ENCODE data around the gene IL27RA.

IL27RA gene

DNA sequence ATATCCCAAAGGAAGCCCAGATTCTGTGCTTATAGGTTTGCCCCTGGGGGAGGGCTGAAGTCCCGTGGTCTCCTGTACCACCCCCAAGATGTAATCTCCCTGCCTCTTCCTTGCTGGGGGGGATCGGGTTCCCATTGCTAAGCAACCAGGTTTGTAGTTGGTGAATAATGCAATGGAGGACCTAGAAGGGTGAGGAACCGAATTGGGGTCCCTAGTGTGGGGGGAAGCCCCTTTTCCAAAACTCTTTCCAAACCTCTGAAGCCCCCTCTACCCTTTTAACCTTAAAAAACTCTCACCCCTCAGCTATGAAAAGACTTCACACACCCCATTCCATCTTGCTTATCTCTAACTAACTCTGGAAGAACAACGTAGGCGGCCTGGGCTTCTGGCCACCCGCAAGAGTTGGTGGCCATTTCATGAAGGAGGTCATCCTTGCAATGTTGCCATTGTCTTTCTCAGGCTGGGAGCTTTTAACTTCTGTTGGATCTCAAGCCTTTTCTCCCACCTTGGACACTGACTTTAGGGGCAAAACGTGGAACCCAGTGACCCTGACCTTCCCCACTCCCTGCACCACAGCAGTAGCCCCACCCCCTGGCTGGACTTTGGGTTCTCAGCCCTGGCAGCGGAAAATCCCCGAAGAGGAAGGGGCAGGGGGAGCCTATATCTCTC, 29.7 kb downstream of the IL27RA start:
- no peak for DNase-seq (ENCODE audit: low read depth in 1 of 2, low spot score in 1 of 2)
- TF ChIP-seq JUND (IDR thresholded peaks at IDR 0.05; ENCODE audit: low read depth) = no peak
- in situ Hi-C loops (cut with HindIII; ENCODE audit: low pct_unique_long_range_greater_than_20kb, low sequenced_read_pairs) = no loop called here

DNA sequence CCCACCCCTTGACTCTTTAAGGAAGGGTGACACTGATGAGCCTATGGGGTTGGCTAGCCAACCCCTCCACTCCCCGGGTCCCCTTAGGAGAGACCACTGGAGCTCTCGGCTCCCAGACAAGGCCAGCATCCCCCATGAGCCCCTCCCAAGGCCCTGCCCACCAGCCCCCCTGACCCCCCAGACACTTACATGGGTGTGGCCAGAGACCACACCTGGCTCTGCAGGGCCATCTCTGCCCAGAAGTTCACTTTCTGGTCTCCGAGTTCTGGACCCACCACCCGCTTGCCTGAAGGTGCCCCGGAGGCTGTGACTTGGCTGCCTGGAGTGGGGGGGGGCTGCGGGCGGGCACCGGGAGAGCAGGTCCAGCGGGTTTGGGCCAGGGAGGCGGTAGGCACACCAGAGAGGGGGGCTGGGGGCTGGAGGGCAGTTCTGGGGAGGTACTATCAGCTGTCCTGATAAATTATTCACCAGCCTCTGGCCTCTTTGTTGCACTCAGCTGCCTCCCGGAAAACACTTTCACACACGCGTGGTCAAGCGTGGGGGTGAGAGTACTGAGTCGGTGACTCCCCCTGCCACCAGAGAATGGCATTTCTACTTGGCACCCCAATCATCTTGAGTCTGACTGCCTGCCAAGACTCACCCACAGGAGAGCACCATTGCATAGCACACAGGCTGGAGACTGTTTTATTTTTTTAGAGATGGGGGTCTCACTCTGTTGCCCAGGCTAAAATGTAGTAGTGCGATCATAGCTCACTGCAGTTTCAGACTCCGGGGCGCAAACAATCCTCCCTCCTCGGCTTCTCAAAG, 30.4 kb downstream of the IL27RA start, which contains the start of gene PALM3:
PALM3 (minus strand) TSS at position 326 of the 807 bp plus-strand sequence; CDS start at position 230, 96 bp downstream.
- DNase-seq (ENCODE audit: low read depth in 1 of 2, low spot score in 1 of 2) = peak; percentile 37 to 57
- TF ChIP-seq JUND (IDR thresholded peaks at IDR 0.05; ENCODE audit: low read depth) = no peak
- in situ Hi-C loops (cut with HindIII; ENCODE audit: low pct_unique_long_range_greater_than_20kb, low sequenced_read_pairs) = no loop called here

DNA sequence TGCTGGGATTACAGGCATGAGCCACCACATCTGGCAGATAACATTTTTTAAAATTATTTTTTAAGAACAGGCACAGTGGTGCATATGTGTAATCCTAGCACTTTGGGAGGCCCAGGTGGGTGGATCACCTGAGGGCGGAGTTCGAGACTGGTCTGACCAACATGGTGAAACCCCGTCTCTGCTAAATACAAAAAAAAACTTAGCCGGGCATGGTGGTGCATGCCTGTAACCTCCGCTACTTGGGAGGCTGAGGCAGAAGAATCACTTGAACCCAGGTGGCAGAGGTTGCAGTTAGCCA, 30.9 kb downstream of the IL27RA start:
- DNase-seq (ENCODE audit: low read depth in 1 of 2, low spot score in 1 of 2) = no peak
- TF ChIP-seq JUND (IDR thresholded peaks at IDR 0.05; ENCODE audit: low read depth) = no peak
- in situ Hi-C loops (cut with HindIII; ENCODE audit: low pct_unique_long_range_greater_than_20kb, low sequenced_read_pairs) = no loop called here

DNA sequence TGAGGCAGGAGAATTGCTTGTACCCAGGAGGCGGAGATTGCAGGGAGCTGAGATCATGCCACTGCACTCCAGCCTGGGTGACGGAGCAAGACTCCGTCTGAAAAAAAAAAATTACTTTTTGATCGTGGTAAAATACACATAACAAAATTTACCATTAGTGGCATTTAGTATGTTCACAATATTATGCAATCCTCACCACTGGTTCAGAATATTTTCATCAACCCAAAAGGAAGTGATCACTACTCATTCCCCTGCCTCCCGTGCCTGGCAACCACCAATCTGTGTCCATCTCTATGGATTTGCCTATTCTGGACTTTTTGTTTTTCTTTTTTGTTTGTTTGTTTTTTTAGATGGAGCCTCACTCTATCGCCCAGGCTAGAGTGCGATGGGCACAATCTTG, 31.5 kb downstream of the IL27RA start:
- no peak for TF ChIP-seq JUND (IDR thresholded peaks at IDR 0.05; ENCODE audit: low read depth)
- in situ Hi-C loops (cut with HindIII; ENCODE audit: low pct_unique_long_range_greater_than_20kb, low sequenced_read_pairs) = no loop called here
- DNase-seq (ENCODE audit: low read depth in 1 of 2, low spot score in 1 of 2) = no peak

DNA sequence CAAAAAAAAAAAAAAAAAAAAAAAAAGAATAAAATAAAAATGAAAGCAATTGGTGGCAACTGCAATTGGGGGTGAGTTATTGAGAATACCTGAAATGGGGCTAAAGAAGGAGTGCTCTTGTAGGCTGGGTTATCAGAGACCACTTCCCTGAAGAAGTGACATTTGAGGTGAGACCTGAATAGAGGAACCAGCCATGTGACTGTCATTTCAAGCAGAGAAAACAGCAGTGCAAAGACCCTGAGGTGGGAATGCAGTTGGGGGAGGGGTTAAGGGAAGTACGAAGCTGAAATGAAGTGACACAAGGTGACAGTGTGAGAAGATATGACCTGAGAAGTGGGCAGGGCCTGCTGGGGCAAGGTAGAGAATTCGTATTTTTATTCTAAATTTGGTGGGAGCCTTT, 34.6 kb downstream of the IL27RA start:
- DNase-seq (ENCODE audit: low read depth in 1 of 2, low spot score in 1 of 2) = no peak
- no peak for TF ChIP-seq JUND (IDR thresholded peaks at IDR 0.05; ENCODE audit: low read depth)
- in situ Hi-C loops (cut with HindIII; ENCODE audit: low pct_unique_long_range_greater_than_20kb, low sequenced_read_pairs) = no loop called here

DNA sequence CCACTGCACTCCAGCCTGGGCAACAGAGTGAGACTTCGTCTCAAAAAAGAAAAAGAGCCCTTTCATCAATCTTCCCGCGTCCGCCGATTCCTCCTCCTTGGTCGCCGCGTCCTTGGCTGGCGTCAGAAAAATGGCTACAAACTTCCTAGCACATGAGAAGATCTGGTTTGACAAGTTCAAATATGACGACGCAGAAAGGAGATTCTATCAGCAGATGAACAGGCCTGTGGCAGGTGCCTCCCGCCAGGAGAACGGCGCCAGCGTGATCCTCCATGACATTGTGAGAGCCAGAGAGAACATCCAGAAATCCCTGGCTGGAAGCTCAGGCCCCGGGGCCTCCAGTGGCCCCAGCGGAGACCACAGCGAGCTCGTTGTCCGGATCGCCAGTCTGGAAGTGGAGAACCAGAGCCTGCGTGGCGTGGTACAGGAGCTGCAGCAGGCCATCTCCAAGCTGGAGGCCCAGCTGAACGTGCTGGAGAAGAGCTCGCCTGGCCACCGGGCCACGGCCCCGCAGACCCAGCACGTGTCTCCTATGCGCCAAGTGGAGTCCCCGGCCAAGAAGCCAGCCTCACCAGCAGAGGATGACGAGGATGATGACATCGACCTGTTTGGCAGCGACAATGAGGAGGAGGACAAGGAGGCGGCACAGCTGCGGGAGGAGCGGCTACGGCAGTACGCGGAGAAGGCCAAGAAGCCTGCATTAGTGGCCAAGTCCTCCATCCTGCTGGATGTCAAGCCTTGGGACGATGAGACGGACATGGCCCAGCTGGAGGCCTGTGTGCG, 38.9 kb downstream of the IL27RA start:
- in situ Hi-C loops (cut with HindIII; ENCODE audit: low pct_unique_long_range_greater_than_20kb, low sequenced_read_pairs) = no loop called here
- DNase-seq (ENCODE audit: low read depth in 1 of 2, low spot score in 1 of 2) = no peak
- no peak for TF ChIP-seq JUND (IDR thresholded peaks at IDR 0.05; ENCODE audit: low read depth)

DNA sequence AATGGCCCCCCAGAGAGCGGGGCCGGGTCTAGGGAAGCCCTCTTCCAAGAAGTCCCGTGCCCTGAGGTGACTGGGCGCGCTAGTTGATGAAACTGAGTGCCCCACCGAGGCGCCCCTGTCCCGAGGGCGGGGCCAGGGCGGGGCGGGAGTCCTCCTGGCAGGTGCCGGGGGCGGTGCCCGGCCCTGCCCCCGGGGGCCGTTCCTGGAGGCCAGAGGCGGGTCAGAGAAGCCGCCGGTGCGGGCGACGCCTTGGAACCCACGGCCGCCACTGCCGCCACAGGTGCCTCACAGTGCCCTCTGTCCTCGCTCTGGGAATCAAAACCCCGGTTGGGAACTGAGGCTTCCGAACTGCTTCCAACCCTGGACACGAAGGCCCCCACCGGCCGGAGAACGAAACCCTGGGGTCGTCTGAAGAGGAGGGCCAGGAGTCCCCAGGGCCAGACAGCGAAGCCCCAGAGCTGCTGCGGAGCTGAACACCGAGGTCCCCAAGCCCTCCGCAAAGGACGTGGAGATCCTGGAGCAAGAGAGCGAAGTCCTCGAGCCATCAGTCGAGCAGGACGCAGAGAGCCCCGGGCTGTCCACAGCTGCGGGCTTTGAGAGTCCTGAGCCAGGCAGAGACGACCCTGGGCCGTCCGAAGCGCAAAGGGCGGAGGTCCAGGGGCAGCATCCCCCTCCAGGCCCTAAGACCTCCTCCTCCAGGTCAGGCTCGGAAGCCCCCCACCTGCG, 41.1 kb downstream of the IL27RA start, which contains the start of gene MISP3:
MISP3 (plus strand) TSS at position 252 of the 726 bp plus-strand sequence. CDS start 524 bp downstream, outside the sequence.
- peak in 1 of 2 experiments; percentile 30 for DNase-seq (ENCODE audit: low read depth in 1 of 2, low spot score in 1 of 2)
- in situ Hi-C loops (cut with HindIII; ENCODE audit: low pct_unique_long_range_greater_than_20kb, low sequenced_read_pairs) = no loop called here
- no peak for TF ChIP-seq JUND (IDR thresholded peaks at IDR 0.05; ENCODE audit: low read depth)

DNA sequence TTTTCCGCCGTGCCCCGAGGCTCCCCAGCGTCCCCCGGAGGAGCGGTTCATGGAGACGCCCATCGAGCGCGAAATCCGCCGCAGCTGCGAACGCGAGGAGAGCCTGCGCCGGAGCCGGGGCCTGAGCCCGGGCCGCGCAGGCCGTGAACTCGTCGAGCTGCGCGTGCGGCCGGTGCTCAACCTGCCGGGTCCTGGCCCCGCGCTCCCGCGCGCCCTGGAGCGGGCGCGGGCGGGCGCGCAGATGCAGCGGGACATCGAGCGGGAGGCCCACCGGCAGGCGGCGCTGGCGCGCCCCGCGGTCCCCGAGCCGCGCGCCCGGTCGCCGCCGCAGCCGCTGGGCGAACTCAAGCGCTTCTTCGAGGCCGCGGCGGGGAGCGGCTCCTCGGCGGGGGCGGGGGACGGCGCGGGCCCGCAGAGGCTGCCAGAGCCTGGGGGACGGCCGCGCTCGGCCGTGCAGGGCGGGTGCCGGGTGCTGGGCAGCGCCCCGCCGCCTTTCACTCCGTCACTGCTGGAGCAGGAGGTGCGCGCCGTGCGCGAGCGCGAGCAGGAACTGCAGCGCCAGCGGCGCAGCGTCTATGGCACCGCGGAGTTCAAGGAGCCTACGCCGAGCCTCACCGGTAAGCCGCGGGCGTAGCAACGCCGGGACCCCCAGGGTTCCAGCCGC, 41.8 kb downstream of the IL27RA start:
- peak; percentile 72 to 76 for DNase-seq (ENCODE audit: low read depth in 1 of 2, low spot score in 1 of 2)
- TF ChIP-seq JUND (IDR thresholded peaks at IDR 0.05; ENCODE audit: low read depth) = no peak
- in situ Hi-C loops (cut with HindIII; ENCODE audit: low pct_unique_long_range_greater_than_20kb, low sequenced_read_pairs) = no loop called here

DNA sequence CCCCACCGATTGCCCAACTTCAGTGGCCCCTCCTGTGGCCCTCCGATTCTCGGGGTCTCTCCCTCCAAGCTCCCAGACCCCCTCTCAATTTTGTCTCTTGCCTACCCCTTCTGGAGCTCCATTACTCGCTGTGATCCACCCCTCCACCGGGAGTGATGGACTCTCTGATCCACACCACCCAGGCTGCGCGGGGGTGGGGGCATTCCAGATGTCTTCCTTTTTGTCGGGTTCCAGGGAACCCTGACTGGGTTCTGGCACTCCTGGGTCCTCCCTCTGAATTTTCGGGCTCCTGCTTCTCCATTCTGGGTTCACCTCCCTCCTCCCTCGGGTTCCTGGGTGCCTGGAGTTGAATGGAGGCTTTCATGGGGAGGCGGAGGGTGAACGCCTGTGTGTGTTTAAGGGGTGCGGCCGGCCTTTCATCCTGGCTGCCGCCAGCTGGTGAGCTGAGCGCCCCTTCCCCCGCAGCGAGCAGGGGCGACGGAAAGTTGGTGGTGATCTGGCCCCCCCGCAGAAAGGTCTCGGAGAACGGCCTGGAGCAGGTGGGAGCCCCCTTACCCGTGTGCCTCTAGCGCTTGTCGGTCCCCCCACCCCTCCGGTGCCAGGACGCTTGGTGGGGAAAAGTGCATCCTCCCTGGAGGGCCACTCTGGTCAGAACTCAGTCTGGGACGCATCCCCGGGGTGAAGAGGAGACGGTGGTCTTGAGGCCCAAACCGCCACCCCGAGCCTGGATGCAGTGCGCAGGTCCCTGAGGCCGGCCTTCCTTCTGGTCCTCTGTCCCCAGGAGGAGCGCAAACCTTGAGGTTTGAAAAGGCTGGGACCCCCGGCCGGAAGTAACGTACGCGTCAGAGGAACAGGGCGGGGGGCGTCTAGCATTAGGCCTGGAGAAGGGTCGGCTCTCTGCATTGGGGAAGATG, 42.6 kb downstream of the IL27RA start:
- DNase-seq (ENCODE audit: low read depth in 1 of 2, low spot score in 1 of 2) = no peak
- TF ChIP-seq JUND (IDR thresholded peaks at IDR 0.05; ENCODE audit: low read depth) = no peak
- in situ Hi-C loops (cut with HindIII; ENCODE audit: low pct_unique_long_range_greater_than_20kb, low sequenced_read_pairs) = no loop called here

DNA sequence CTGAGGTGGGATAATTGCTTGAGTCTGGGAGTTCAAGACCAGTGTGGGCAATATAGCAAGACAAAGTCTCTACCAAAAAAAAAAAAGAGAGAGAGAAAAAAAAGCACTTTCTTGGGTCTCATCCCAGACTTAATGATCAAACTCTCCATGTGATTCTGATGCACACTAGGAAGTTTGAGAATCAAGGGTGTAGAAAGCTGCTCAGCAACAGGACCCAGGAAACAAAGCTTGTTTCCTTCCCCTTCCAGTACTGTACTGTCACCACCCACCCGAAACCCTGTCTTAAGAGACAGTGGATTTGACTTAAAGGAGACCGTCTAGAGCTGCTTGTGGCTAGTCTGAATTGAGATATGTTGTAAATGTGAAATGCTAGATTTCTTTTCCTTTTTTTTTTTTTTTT, 46.8 kb downstream of the IL27RA start:
- in situ Hi-C loops (cut with HindIII; ENCODE audit: low pct_unique_long_range_greater_than_20kb, low sequenced_read_pairs) = no loop called here
- DNase-seq (ENCODE audit: low read depth in 1 of 2, low spot score in 1 of 2) = no peak
- no peak for TF ChIP-seq JUND (IDR thresholded peaks at IDR 0.05; ENCODE audit: low read depth)
